ENCODE data around the gene MAP4K3.

- TF ChIP-seq, protein P1, sequence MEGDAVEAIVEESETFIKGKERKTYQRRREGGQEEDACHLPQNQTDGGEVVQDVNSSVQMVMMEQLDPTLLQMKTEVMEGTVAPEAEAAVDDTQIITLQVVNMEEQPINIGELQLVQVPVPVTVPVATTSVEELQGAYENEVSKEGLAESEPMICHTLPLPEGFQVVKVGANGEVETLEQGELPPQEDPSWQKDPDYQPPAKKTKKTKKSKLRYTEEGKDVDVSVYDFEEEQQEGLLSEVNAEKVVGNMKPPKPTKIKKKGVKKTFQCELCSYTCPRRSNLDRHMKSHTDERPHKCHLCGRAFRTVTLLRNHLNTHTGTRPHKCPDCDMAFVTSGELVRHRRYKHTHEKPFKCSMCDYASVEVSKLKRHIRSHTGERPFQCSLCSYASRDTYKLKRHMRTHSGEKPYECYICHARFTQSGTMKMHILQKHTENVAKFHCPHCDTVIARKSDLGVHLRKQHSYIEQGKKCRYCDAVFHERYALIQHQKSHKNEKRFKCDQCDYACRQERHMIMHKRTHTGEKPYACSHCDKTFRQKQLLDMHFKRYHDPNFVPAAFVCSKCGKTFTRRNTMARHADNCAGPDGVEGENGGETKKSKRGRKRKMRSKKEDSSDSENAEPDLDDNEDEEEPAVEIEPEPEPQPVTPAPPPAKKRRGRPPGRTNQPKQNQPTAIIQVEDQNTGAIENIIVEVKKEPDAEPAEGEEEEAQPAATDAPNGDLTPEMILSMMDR (IDR thresholded peaks at IDR 0.05 in 4 of 5, conservative IDR thresholded peaks at IDR 0.05 in 1 of 5) = no peak
- no peak for TF ChIP-seq POLR2A (IDR thresholded peaks at IDR 0.05)
Measured at GRCh38 chr2:39405364-39405763, 31.7 kb downstream of the MAP4K3 start.
